Choroid plexus epithelial cell (primary cell): ENCODE measurements around the gene SPRED2.

Experiments used
- DNase-seq: peaks from one replicate; pipeline ENCODE4 v3.0.0-alpha.2; 2010; ENCODE audit warnings: low read depth
- H3K4me3 ChIP-seq: 2 replicates; pipeline ENCODE4 v1.5.1; 2011; ENCODE audit warnings: low read depth, mild to moderate bottlenecking, control low read depth, low read length, moderate library complexity
- TF ChIP-seq, protein P1 (sequence below): conservative IDR thresholded peaks from 2 replicates; pipeline ENCODE4 v1.5.1; 2011; ENCODE audit warnings: low read depth, mild to moderate bottlenecking, control low read depth, inconsistent platforms, low read length, moderate library complexity

The SPRED2 gene

DNA sequence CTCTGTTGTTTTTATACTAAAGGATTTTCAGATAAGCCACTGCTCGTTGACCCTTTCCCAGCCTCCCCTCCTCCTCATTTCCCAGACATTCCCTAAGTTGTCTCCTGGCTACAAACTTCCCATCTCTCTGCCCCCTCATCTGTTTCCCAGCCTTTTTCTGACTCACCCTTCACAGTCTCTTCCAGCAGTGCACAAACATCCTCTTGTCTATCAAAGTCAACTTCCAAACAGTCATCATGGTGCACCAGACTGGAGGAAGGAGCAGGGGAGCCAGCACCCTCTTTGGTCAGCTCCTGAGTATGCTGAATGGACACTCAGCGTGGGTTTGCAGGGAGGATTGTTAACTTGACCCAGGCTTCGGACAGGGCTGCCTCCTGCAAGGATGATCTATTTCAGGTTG is 26.6 kb upstream of the SPRED2 start:
- TF ChIP-seq, protein P1, sequence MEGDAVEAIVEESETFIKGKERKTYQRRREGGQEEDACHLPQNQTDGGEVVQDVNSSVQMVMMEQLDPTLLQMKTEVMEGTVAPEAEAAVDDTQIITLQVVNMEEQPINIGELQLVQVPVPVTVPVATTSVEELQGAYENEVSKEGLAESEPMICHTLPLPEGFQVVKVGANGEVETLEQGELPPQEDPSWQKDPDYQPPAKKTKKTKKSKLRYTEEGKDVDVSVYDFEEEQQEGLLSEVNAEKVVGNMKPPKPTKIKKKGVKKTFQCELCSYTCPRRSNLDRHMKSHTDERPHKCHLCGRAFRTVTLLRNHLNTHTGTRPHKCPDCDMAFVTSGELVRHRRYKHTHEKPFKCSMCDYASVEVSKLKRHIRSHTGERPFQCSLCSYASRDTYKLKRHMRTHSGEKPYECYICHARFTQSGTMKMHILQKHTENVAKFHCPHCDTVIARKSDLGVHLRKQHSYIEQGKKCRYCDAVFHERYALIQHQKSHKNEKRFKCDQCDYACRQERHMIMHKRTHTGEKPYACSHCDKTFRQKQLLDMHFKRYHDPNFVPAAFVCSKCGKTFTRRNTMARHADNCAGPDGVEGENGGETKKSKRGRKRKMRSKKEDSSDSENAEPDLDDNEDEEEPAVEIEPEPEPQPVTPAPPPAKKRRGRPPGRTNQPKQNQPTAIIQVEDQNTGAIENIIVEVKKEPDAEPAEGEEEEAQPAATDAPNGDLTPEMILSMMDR, result no peak
- H3K4me3 ChIP-seq, result no peak overlapping the region
- DNase-seq, result no peak

DNA sequence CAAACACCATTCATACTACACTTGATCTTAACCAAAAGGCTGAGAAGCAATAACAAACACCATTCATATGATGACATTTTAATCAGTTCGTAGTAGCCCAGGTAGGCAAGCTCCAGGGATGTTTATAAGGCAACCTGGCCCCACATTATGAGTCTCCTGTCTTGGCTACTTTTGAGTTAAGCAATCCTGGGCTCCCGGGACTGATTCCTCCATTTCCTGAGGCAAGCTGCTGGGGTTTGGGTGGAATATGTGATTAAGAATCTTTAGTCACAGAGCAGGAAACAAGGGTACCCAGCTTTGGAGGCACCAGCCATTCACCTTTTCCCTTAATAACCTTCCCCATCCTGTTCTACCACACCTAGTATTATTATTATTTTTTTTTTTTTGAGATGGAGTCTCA is 24.5 kb upstream of the SPRED2 start:
- TF ChIP-seq, protein P1, result no peak
- H3K4me3 ChIP-seq, result no peak overlapping the region
- no peak for DNase-seq

DNA sequence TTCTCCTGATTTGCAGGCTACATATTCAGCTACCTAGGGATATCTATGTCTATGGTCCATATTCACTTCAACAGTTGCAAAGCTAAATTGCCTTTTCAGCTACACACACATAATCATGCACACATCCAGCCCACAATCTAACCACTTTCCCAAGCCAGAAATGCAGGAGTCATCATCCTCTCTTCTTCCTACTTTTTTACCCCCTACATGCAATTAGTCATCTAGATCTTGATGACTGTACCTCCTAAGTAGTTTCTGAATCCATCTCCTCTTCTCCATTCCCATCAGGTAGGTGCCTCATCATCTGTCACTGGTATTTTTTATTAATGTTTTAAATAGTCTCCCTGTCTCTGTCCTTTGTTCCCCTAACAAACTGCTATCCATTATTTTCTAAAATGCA is 23.7 kb upstream of the SPRED2 start:
- peak; percentile 45 for DNase-seq
- TF ChIP-seq, protein P1, result no peak
- no peak overlapping the region for H3K4me3 ChIP-seq

DNA sequence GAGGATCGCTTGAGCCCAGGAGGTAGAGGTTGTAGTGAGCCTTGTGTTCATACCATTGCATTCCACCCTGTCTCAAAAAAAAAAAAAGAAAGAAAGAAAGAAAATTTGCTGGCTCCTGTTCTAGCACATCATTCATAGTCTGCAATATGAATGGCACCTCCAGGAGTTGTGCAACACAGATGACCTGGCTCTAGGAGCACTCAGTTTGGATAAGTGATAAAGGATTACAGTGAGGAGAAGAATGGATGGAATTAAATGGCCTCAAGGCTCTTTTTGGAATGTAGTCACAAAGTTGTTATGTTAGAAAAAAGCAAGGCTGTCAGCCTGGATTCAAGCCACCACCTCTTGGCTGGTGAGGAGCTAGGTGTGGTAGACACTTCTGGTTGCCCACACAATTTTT is 21.5 kb upstream of the SPRED2 start:
- H3K4me3 ChIP-seq, result no peak overlapping the region

DNA sequence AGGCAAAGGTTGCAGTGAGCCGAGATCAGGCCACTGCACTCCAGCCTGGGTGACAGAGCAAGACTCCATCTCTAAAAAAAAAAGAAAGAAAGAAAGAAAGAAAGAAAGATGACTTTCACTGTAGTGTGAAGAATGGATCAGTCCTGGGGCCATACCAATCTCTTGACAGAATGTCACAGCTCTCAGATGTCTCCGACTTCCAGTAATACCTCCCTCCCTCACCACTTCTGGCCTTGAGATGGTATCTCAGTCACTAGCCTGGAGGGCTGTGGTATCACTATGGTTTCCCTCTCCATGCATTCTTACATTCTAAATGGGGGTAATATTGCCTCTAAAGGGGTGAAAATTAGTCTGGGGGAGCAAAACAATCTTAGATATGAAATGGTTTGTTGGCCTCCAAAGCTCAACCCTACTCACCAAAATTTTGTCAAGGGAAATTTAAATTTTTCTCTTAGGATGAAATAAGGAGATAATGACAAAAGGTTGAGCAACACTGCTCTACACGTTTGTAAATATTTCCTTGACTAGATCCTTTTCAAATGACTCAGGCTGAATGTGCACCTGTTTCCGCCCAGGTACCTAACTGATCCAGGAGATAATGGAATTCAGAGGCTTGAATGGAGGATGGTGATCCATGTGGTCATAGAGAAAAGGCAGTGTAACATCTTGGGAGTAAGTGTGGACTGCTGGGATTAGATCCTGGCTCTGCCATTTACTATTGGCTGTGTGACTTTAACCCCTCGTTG is 19.9 kb upstream of the SPRED2 start:
- no peak overlapping the region for H3K4me3 ChIP-seq
- TF ChIP-seq, protein P1, result no peak
- no peak for DNase-seq

More for the DNA sequence above, 21.5 kb upstream of the SPRED2 start:
- TF ChIP-seq, protein P1, result no peak
- no peak for DNase-seq

DNA sequence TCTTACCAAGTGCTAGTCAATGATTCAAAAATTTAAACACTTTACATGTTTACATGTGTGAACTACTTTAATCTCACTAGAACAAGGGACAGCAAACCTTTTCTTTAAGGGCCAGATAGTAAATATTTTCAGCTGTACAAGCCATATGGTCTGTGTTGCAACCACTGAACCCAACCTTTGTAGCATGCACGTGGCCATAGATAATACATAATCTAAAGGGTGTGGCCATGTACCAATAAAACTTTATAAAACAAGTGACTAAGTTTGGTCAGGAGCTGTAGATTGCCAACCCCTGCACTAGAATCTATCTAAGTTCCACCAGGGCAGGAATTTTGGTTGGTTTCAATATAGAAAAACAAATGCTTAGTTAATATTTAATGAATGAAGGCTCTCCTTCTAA is 18.4 kb upstream of the SPRED2 start:
- H3K4me3 ChIP-seq, result no peak overlapping the region
- TF ChIP-seq, protein P1, result no peak
- DNase-seq, result no peak

DNA sequence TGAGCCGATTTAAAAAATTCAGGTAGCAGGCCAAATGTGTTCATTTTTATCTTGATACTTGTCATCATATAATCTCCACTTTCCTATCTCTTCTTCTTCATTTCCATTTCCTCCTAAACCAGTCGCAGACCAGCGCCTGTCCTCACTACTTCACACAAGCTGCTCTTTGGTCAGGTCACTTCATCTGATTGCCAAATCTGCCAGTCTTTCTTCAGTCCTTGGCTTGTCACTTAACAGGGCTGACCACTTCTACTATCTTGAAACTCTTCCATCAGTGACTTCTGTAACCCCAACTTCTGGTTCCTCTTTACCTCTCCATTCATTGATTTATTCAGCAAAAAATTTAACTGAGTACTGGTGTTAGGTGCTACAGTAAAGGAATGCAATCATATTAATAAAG is 18.0 kb upstream of the SPRED2 start:
- no peak for DNase-seq
- TF ChIP-seq, protein P1, result no peak
- no peak overlapping the region for H3K4me3 ChIP-seq
